K562 (cell line): ENCODE results near the gene PCNX3. TPM values are rescaled to one million over a fixed set of nuclear protein-coding genes. Genes with fewer than 3 reads are reported as not detected.
A peak's percentile ranks its signal among the peaks of the same experiment; 100 is the strongest.

Source experiments
- DACH1 ChIP-seq: fragments of 450-650 bp; IDR thresholded peaks from 2 replicates; pipeline ENCODE4 v1.6.1; 2018; ENCODE audit not compliant: partially characterized antibody
- EP400 ChIP-seq: fragments of 450-650 bp; IDR thresholded peaks from 2 replicates; pipeline ENCODE4 v1.6.1; 2017; ENCODE audit warnings: antibody characterized with exemption, mild to moderate bottlenecking, moderate library complexity
- ESRRA ChIP-seq: fragments of 450-650 bp; IDR thresholded peaks from 2 replicates; pipeline ENCODE4 v1.6.1; 2014; ENCODE audit warnings: low read depth, mild to moderate bottlenecking, moderate library complexity, borderline replicate concordance
- EWSR1 ChIP-seq: fragments of 450-650 bp; IDR thresholded peaks from 2 replicates; pipeline ENCODE4 v1.6.1; 2018; ENCODE audit warnings: borderline replicate concordance, mild to moderate bottlenecking, low read depth, moderate library complexity; ENCODE audit not compliant: partially characterized antibody
- HDAC8 ChIP-seq: fragments of 450-650 bp; IDR thresholded peaks from 2 replicates; pipeline ENCODE4 v1.6.1; 2016; ENCODE audit warnings: mild to moderate bottlenecking, missing genetic modification characterization, moderate library complexity, missing compliant biosample characterization
- LCOR ChIP-seq: sonication (generic); formaldehyde crosslinking; IDR thresholded peaks from 2 replicates; pipeline ENCODE4 v1.8.0; 2022; ENCODE audit warnings: mild to moderate bottlenecking, missing genetic modification reagents
- POLR2AphosphoS5 ChIP-seq: IDR thresholded peaks from 2 replicates; pipeline ENCODE4 v1.6.1; 2011; ENCODE audit warnings: mild to moderate bottlenecking, low read depth, low read length, moderate library complexity; ENCODE audit not compliant: control insufficient read depth, insufficient read depth
- PPARD ChIP-seq: fragments of 250-450 bp; sonication (Bioruptor Pico); IDR thresholded peaks from 2 replicates; pipeline ENCODE4 v1.8.0; 2022; ENCODE audit warnings: inconsistent platforms, mild to moderate bottlenecking, moderate library complexity
- PTRF ChIP-seq: fragments of 450-650 bp; IDR thresholded peaks from 2 replicates; pipeline ENCODE4 v1.6.1; 2016; ENCODE audit warnings: mild to moderate bottlenecking, missing genetic modification characterization, missing compliant biosample characterization
- SAP30 ChIP-seq: fragments of 200-600 bp; sonication (generic); IDR thresholded peaks from 2 replicates; pipeline ENCODE4 v1.6.1; 2012; ENCODE audit warnings: borderline replicate concordance, low read depth, mild to moderate bottlenecking, moderate library complexity, low read length, control low read depth, inconsistent platforms; ENCODE audit not compliant: insufficient read depth, poor library complexity, severe bottlenecking
- SLC30A9 ChIP-seq: fragments of 250-450 bp; sonication (Bioruptor Pico); IDR thresholded peaks from 2 replicates; pipeline ENCODE4 v1.8.0; 2022; ENCODE audit warnings: mild to moderate bottlenecking, moderate library complexity
- TAF15 ChIP-seq: fragments of 200-400 bp; formaldehyde crosslinking; IDR thresholded peaks from 2 replicates; pipeline ENCODE4 v1.6.1; 2017; ENCODE audit warnings: mild to moderate bottlenecking, low read depth, low read length, moderate library complexity
- TSC22D4 ChIP-seq: fragments of 450-650 bp; IDR thresholded peaks from 2 replicates; pipeline ENCODE4 v1.6.1; 2016; ENCODE audit warnings: missing genetic modification characterization, missing biosample characterization, control low read depth
- XRCC3 ChIP-seq: fragments of 450-650 bp; IDR thresholded peaks from 2 replicates; pipeline ENCODE4 v1.6.1; 2017; ENCODE audit warnings: mild to moderate bottlenecking, moderate library complexity
- ZFPM2 ChIP-seq: fragments of 250-450 bp; sonication (Bioruptor Pico); IDR thresholded peaks from 2 replicates; pipeline ENCODE4 v1.5.1; 2022; ENCODE audit warnings: mild to moderate bottlenecking
- ZNF347 ChIP-seq: fragments of 450-650 bp; formaldehyde crosslinking; IDR thresholded peaks from 2 replicates; pipeline ENCODE4 v1.4.0; 2020; ENCODE audit warnings: low read depth, mild to moderate bottlenecking, moderate library complexity
- polyA plus RNA-seq, 8 experiments: library from polyadenylated mRNA; depleted of rRNA in 4 of 8; stranded (reverse) in 5 of 8; unstranded in 3 of 8; fragments of >200 nt; fragmentation: Nextera tagmentation in 2 of 8; fragmentation: Illumina TruSeq in 1 of 8; extraction: Ambion mirVana in 2 of 8; extraction: Trizol in 1 of 8; gene quantifications; 2 replicates each; pipeline versions ENCODE4 v1.2.1 to v1.2.3, GENCODE V29; 2011 to 2014; ENCODE audit warnings: inconsistent platforms in 1 of 8, missing spikeins in 1 of 8
- total RNA-seq, 7 experiments: library from RNA; depleted of rRNA in 6 of 7; stranded (reverse); fragments of >200 nt in 6 of 7; fragmentation: Illumina TruSeq in 2 of 7; extraction: Trizol in 2 of 7; gene quantifications; 2 replicates each; pipeline versions ENCODE4 v1.2.1 to v1.2.3, GENCODE V29; 2011 to 2021; ENCODE audit warnings: low replicate concordance in 1 of 7
- TF ChIP-seq, protein P1 (sequence below): fragments of 450-650 bp; formaldehyde crosslinking; IDR thresholded peaks from 2 replicates; pipeline ENCODE4 v1.4.0; 2022; ENCODE audit warnings: missing genetic modification characterization
- TF ChIP-seq, protein P2 (sequence below): IDR thresholded peaks from 2 replicates; pipeline ENCODE4 v1.6.1; 2011; ENCODE audit not compliant: insufficient read length; ENCODE audit errors: extremely low read depth
- TF ChIP-seq, protein P3 (sequence below): sonication (generic); formaldehyde crosslinking; IDR thresholded peaks from 2 replicates; pipeline ENCODE4 v1.8.1; 2023; ENCODE audit warnings: missing genetic modification reagents, mild to moderate bottlenecking, borderline replicate concordance

PCNX3 gene
- total and polyA plus RNA-seq, 9 of the 15 experiments (the other 6 are each of a cell fraction or from before 2014, with no cell fraction given): 0.11 to 47.8 (median 12.8) TPM

DNA sequence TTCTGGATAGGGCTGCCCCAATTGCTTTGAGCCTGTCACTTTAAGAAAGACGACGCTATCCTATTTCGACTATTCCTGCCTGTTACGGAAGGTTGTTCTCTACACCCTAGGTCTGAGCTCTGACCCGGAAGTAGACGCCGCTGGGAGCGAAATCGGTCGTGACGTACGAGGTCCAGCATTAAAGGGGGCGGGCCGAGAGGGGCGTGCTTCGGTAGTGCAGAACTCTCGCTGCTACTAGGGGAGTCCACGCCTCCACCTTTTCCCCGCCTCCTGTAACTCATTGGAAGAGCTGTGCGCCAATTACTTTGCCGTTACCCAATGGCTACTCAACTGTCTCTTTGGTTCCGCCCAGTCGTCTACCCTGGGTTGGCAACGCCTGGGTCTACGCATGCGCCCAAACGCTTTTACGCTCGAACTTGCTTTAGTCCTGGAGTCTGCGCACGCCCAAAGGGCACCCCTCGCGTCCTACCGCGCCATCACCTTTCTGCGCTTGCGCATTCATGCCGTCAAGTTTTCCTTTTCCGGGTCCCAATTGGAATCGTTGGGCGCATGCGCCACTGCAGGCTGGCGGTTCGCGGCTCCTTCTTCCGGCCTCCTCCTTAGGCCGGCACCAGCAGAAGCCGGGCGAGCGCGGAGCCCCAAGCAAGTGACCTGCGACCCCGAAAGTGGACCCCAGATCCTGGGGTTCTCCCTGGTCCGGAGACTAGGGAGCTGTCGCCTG, at the start of gene PCNX3 (continued):
- no peak for TF ChIP-seq ZFPM2 (CRISPR knock-in tag)
- TF ChIP-seq XRCC3: no peak
- 0 out of 2 replicates have a peak, but pooled peaks have one; percentile 34 for TF ChIP-seq POLR2AphosphoS5
- no peak for TF ChIP-seq EWSR1
- TF ChIP-seq EP400: peak; percentile 73
- TF ChIP-seq, protein P1, sequence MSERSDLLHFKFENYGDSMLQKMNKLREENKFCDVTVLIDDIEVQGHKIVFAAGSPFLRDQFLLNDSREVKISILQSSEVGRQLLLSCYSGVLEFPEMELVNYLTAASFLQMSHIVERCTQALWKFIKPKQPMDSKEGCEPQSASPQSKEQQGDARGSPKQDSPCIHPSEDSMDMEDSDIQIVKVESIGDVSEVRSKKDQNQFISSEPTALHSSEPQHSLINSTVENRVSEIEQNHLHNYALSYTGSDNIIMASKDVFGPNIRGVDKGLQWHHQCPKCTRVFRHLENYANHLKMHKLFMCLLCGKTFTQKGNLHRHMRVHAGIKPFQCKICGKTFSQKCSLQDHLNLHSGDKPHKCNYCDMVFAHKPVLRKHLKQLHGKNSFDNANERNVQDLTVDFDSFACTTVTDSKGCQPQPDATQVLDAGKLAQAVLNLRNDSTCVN (CRISPR knock-in tag): no peak
- TF ChIP-seq TSC22D4: no peak
- TF ChIP-seq, protein P2, sequence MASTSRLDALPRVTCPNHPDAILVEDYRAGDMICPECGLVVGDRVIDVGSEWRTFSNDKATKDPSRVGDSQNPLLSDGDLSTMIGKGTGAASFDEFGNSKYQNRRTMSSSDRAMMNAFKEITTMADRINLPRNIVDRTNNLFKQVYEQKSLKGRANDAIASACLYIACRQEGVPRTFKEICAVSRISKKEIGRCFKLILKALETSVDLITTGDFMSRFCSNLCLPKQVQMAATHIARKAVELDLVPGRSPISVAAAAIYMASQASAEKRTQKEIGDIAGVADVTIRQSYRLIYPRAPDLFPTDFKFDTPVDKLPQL: no peak
- TF ChIP-seq DACH1: no peak
- TF ChIP-seq SLC30A9 (CRISPR knock-in tag): no peak
- no peak for TF ChIP-seq PPARD (CRISPR knock-in tag)
- no peak for TF ChIP-seq TAF15
- TF ChIP-seq LCOR (CRISPR knock-in tag): no peak
- TF ChIP-seq HDAC8 (tag): no peak
- TF ChIP-seq SAP30: no peak
- peak; percentile 72 for TF ChIP-seq ESRRA
- TF ChIP-seq, protein P3, sequence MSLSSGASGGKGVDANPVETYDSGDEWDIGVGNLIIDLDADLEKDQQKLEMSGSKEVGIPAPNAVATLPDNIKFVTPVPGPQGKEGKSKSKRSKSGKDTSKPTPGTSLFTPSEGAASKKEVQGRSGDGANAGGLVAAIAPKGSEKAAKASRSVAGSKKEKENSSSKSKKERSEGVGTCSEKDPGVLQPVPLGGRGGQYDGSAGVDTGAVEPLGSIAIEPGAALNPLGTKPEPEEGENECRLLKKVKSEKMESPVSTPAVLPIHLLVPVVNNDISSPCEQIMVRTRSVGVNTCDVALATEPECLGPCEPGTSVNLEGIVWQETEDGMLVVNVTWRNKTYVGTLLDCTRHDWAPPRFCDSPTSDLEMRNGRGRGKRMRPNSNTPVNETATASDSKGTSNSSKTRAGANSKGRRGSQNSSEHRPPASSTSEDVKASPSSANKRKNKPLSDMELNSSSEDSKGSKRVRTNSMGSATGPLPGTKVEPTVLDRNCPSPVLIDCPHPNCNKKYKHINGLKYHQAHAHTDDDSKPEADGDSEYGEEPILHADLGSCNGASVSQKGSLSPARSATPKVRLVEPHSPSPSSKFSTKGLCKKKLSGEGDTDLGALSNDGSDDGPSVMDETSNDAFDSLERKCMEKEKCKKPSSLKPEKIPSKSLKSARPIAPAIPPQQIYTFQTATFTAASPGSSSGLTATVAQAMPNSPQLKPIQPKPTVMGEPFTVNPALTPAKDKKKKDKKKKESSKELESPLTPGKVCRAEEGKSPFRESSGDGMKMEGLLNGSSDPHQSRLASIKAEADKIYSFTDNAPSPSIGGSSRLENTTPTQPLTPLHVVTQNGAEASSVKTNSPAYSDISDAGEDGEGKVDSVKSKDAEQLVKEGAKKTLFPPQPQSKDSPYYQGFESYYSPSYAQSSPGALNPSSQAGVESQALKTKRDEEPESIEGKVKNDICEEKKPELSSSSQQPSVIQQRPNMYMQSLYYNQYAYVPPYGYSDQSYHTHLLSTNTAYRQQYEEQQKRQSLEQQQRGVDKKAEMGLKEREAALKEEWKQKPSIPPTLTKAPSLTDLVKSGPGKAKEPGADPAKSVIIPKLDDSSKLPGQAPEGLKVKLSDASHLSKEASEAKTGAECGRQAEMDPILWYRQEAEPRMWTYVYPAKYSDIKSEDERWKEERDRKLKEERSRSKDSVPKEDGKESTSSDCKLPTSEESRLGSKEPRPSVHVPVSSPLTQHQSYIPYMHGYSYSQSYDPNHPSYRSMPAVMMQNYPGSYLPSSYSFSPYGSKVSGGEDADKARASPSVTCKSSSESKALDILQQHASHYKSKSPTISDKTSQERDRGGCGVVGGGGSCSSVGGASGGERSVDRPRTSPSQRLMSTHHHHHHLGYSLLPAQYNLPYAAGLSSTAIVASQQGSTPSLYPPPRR (CRISPR knock-in tag): no peak
- TF ChIP-seq ZNF347 (CRISPR knock-in tag): no peak
- no peak for TF ChIP-seq PTRF (tag)
